Astrocyte (in vitro differentiated cells and primary cell): Measurements from ENCODE around the gene OR1E2.

Source experiments
- EZH2 ChIP-seq: IDR thresholded peaks from 2 replicates; pipeline ENCODE4 v1.6.1; 2012; ENCODE audit warnings: mild to moderate bottlenecking, low read length, inconsistent platforms; ENCODE audit not compliant: insufficient read depth
- TF ChIP-seq, protein P1 (sequence below): IDR thresholded peaks from 2 replicates; pipeline ENCODE4 v1.5.1; 2011; ENCODE audit warnings: low read depth, mild to moderate bottlenecking, inconsistent platforms, low read length, moderate library complexity; ENCODE audit not compliant: insufficient read depth

DNA sequence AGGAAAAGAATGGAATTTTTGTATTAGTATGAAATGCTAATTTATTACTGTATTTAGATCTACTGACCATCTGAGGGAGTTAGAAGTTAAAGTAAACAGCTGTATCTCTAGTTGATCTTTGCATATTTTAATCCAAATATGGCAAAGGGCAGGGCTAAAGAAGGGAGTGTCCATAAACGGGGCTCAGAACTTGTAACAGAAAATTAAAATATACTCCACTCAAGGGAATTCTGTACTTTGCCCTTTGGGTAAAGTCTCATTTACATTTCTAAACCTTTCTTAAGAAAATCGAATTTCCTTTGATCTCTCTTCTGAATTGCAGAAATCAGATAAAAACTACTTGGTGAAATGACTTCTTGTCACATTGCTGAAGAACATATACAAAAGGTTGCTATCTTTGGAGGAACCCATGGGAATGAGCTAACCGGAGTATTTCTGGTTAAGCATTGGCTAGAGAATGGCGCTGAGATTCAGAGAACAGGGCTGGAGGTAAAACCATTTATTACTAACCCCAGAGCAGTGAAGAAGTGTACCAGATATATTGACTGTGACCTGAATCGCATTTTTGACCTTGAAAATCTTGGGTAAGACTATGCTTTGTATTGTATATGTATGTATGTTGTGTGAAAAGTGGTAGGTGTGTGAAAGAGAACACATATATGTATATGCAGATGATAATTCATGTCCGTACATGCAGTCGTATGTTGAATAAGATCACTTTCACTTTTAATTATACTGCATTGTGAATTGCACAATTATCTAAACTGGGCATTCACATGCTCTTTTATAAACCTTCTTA, 42.4 kb upstream of the OR1E2 start, which contains the start of gene ASPA:
- TF ChIP-seq, protein P1, sequence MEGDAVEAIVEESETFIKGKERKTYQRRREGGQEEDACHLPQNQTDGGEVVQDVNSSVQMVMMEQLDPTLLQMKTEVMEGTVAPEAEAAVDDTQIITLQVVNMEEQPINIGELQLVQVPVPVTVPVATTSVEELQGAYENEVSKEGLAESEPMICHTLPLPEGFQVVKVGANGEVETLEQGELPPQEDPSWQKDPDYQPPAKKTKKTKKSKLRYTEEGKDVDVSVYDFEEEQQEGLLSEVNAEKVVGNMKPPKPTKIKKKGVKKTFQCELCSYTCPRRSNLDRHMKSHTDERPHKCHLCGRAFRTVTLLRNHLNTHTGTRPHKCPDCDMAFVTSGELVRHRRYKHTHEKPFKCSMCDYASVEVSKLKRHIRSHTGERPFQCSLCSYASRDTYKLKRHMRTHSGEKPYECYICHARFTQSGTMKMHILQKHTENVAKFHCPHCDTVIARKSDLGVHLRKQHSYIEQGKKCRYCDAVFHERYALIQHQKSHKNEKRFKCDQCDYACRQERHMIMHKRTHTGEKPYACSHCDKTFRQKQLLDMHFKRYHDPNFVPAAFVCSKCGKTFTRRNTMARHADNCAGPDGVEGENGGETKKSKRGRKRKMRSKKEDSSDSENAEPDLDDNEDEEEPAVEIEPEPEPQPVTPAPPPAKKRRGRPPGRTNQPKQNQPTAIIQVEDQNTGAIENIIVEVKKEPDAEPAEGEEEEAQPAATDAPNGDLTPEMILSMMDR = no peak
- no peak for TF ChIP-seq EZH2
